B cell (primary cell): ENCODE results near the gene CD164. TPM values are rescaled to one million over a fixed set of nuclear protein-coding genes. Genes with fewer than 3 reads are reported as not detected.
A peak's percentile ranks its signal among the peaks of the same experiment; 100 is the strongest.

Experiments
- ATAC-seq: fragments of 200-7000 bp; cut with Tn5 transposase; one replicate; pipeline ENCODE4 v1.10.0; 2021; ENCODE audit warnings: low read depth, mild to moderate bottlenecking, moderate number of reproducible peaks, moderate library complexity
- CTCF ChIA-PET: fragments of 350-600 bp; sonication (Branson Sonifier 250); formaldehyde crosslinking; loops from one replicate; lab custom pipeline; 2021; ENCODE audit warnings: antibody characterized with exemption, inconsistent platforms; lab: Charles Lee
- POLR2A ChIA-PET: fragments of 350-600 bp; sonication (Branson Sonifier 250); formaldehyde crosslinking; loops from one replicate; lab custom pipeline; 2021; ENCODE audit warnings: antibody characterized with exemption; lab: Charles Lee
- DNase-seq: peaks from one replicate; pipeline ENCODE4 v3.0.0; 2013
- H2AFZ ChIP-seq: 2 replicates; pipeline ENCODE4 v1.6.1; 2012; ENCODE audit warnings: mild to moderate bottlenecking, low read depth, low read length; ENCODE audit not compliant: insufficient read depth, poor library complexity, severe bottlenecking
- H3K27ac ChIP-seq, 2 donors: 1 replicate in 1 of 2; 2 replicates in 1 of 2; pipeline ENCODE4 v1.5.1; 2012 to 2013; ENCODE audit warnings: low read length in 2 of 2, mild to moderate bottlenecking in 2 of 2, moderate library complexity in 1 of 2
- H3K27me3 ChIP-seq, 4 experiments: fragments of 200-600 bp in 1 of 4; sonication (generic) in 1 of 4; replicated peaks in 1 of 4; 1 replicate in 2 of 4; 2 replicates in 2 of 4; pipeline versions ENCODE4 v1.6.1 to v1.7.0; 2013 to 2016; ENCODE audit warnings: low read length in 3 of 4, mild to moderate bottlenecking in 2 of 4, mixed read lengths in 1 of 4, moderate library complexity in 1 of 4; ENCODE audit not compliant: insufficient read depth in 4 of 4, control insufficient read depth in 3 of 4; ENCODE audit errors: control extremely low read depth in 1 of 4
- H3K36me3 ChIP-seq, 2 experiments: replicated peaks in 1 of 2; 1 replicate in 1 of 2; 2 replicates in 1 of 2; pipeline versions ENCODE4 v1.6.1 to v1.7.1; 2013; ENCODE audit warnings: low read length in 1 of 2; ENCODE audit not compliant: insufficient read depth in 2 of 2, control insufficient read depth in 1 of 2; ENCODE audit errors: control extremely low read depth in 1 of 2, extremely low read depth in 1 of 2
- H3K4me1 ChIP-seq, 2 donors: fragments of 200-600 bp in 1 of 2; sonication (generic) in 1 of 2; 1 replicate in 1 of 2; 2 replicates in 1 of 2; pipeline versions ENCODE4 v1.5.1 to v1.6.1; 2013 to 2017; ENCODE audit warnings: low read length in 2 of 2; ENCODE audit not compliant: control insufficient read depth in 2 of 2, insufficient read depth in 2 of 2
- H3K4me2 ChIP-seq: replicated peaks from 2 replicates; pipeline ENCODE3; 2012; ENCODE audit warnings: mild to moderate bottlenecking, low read depth, low read length; ENCODE audit not compliant: poor library complexity, severe bottlenecking
- H3K4me3 ChIP-seq, 5 experiments: fragments of 200-600 bp in 1 of 5; sonication (generic) in 1 of 5; 1 replicate in 3 of 5; 2 replicates in 2 of 5; pipeline versions ENCODE4 v1.5.1 to v1.7.0; 2011 to 2016; ENCODE audit warnings: low read length in 4 of 5, mild to moderate bottlenecking in 4 of 5, low read depth in 2 of 5, control low read depth in 1 of 5, moderate library complexity in 1 of 5; ENCODE audit not compliant: insufficient read depth in 1 of 5; ENCODE audit errors: control extremely low read depth in 1 of 5, extremely low read depth in 1 of 5
- H3K79me2 ChIP-seq: fragments of 200-600 bp; sonication (generic); one replicate; pipeline ENCODE4 v1.6.0; 2016; ENCODE audit warnings: low read length; ENCODE audit not compliant: control insufficient read depth, insufficient read depth
- H3K9ac ChIP-seq: fragments of 200-600 bp; sonication (generic); 2 replicates; pipeline ENCODE4 v1.6.1; 2017; ENCODE audit warnings: mild to moderate bottlenecking, low read length, moderate library complexity
- H3K9me3 ChIP-seq, 3 donors: one replicate each; pipeline versions ENCODE4 v1.6.1 to v1.7.1; 2013; ENCODE audit warnings: low read length in 2 of 3; ENCODE audit not compliant: control insufficient read depth in 2 of 3, insufficient read depth in 1 of 3; ENCODE audit errors: control extremely low read depth in 1 of 3
- H4K20me1 ChIP-seq: 2 replicates; pipeline ENCODE4 v1.6.0; 2012; ENCODE audit warnings: mild to moderate bottlenecking, low read length; ENCODE audit not compliant: insufficient read depth, control insufficient read depth, poor library complexity, severe bottlenecking
- H3K27ac Mint-ChIP-seq: one replicate; pipeline ENCODE4 v1.8.0; 2021; ENCODE audit warnings: mixed read lengths
- H3K27me3 Mint-ChIP-seq: one replicate; pipeline ENCODE4 v1.8.0; 2021; ENCODE audit warnings: mixed read lengths
- H3K4me1 Mint-ChIP-seq: one replicate; pipeline ENCODE4 v1.8.0; 2021; ENCODE audit warnings: mixed read lengths
- H3K4me3 Mint-ChIP-seq: one replicate; pipeline ENCODE4 v1.8.0; 2021; ENCODE audit warnings: mixed read lengths
- H3K9me3 Mint-ChIP-seq: one replicate; pipeline ENCODE4 v1.8.0; 2022; ENCODE audit warnings: mixed read lengths; ENCODE audit not compliant: insufficient read depth
- EZH2 ChIP-seq: IDR thresholded peaks from 2 replicates; pipeline ENCODE4 v1.6.1; 2012; ENCODE audit warnings: borderline replicate concordance, low read depth, mild to moderate bottlenecking, moderate library complexity, low read length; ENCODE audit not compliant: insufficient read depth, poor library complexity, severe bottlenecking
- WGBS: methylation state at CpG from one replicate; pipeline ENCODE4 v1.1.5; 2013; ENCODE audit warnings: missing lambda C conversion rate; ENCODE audit not compliant: insufficient coverage; 5-methylcytosine and 5-hydroxymethylcytosine counted together
- intact Hi-C: fragments of 100-400 bp; cut with micrococcal nuclease; formaldehyde crosslinking; loops from one replicate; pipeline ENCODE4 v1.10.0; 2022
- polyA plus RNA-seq: library from polyadenylated mRNA; depleted of rRNA; stranded (reverse); fragments of >200 nt; gene quantifications from 2 replicates; pipeline ENCODE4 v1.2.3, GENCODE V29; 2012
- total RNA-seq, 2 donors: library from RNA; stranded (reverse); fragments of 120-200 nt in 1 of 2; gene quantifications; 1 replicate in 1 of 2; 2 replicates in 1 of 2; pipeline versions ENCODE4 v1.2.3 to v1.2.4, GENCODE V29; 2013 to 2022
- TF ChIP-seq, protein P1 (sequence below): fragments of 200-600 bp; IDR thresholded peaks from one replicate; pipeline ENCODE4 v1.8.0; 2022; ENCODE audit warnings: antibody characterized with exemption, mild to moderate bottlenecking

CD164 gene
- total and polyA plus RNA-seq, 2 donors (not counting 1 experiment from before 2014, with no cell fraction given), result 63.4 to 184 TPM

GRCh38 chr6:109381061-109381746 lies 1.1 kb downstream of the CD164 start:
- POLR2A ChIA-PET, result interaction anchor here (0.8 to 2.7 kb wide), 5 partner anchors 59 to 287 kb away, joined by 4 to 34 read pairs (median 12); partner anchors contain the start of genes MICAL1, PPIL6, SESN1 and SMPD2
- peak overlapping the region; percentile 92 for H3K27ac Mint-ChIP-seq
- WGBS, result 0% methylated on average over 12 of the region's 25 CpGs
- CTCF ChIA-PET, result interaction anchor here (4.9 to 7.1 kb wide), 2 partner anchors 58 to 194 kb away, joined by 29 to 124 read pairs; partner anchors contain the start of genes PPIL6 and SMPD2
- Histone ChIP-seq H3K4me3 (peak overlapping the region; percentile 87 to 99 (median 94)), H3K9me3 (no peaks in the 10 kb centered on the region), H3K79me2 (peaks cover 61% of the 10 kb centered on the region), H2AFZ (peak overlapping the region; percentile 86), H3K4me1 (peaks cover 42 to 44% of the 10 kb centered on the region in 2 donors), H4K20me1 (peaks cover 49% of the 10 kb centered on the region), H3K4me2 (peak overlapping the region; percentile 82), H3K27me3 (no peaks in the 10 kb centered on the region), H3K27ac (peak overlapping the region; percentile 94 to 97), H3K36me3 (peaks cover 6 to 29% of the 10 kb centered on the region in 2 experiments), H3K9ac (peak overlapping the region; percentile 96)
- ATAC-seq (peak; percentile 0), DNase-seq (peak; percentile 80)
- intact Hi-C loops, result loop anchor here (5.0 kb wide), 4 partner anchors 374 to 1601 kb away; partner anchors contain the start of gene RPF2
- H3K27me3 Mint-ChIP-seq, result no peaks in the 10 kb centered on the region
- no peaks in the 10 kb centered on the region for H3K9me3 Mint-ChIP-seq
- TF ChIP-seq, protein P1, sequence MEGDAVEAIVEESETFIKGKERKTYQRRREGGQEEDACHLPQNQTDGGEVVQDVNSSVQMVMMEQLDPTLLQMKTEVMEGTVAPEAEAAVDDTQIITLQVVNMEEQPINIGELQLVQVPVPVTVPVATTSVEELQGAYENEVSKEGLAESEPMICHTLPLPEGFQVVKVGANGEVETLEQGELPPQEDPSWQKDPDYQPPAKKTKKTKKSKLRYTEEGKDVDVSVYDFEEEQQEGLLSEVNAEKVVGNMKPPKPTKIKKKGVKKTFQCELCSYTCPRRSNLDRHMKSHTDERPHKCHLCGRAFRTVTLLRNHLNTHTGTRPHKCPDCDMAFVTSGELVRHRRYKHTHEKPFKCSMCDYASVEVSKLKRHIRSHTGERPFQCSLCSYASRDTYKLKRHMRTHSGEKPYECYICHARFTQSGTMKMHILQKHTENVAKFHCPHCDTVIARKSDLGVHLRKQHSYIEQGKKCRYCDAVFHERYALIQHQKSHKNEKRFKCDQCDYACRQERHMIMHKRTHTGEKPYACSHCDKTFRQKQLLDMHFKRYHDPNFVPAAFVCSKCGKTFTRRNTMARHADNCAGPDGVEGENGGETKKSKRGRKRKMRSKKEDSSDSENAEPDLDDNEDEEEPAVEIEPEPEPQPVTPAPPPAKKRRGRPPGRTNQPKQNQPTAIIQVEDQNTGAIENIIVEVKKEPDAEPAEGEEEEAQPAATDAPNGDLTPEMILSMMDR, result no peak
- TF ChIP-seq EZH2, result no peak
- peaks cover 51% of the 10 kb centered on the region for H3K4me1 Mint-ChIP-seq
- peak overlapping the region; percentile 94 for H3K4me3 Mint-ChIP-seq

GRCh38 chr6:109379711-109380110 lies 2.6 kb downstream of the CD164 start:
- Histone ChIP-seq H3K9me3 (no peaks in the 10 kb centered on the region), H3K27ac (peak overlapping the region; percentile 32 to 94), H3K9ac (peak overlapping the region; percentile 96), H3K4me3 (peak overlapping the region in 4 of 5 experiments; percentile 14 to 98 (median 92)), H4K20me1 (peaks cover 63% of the 10 kb centered on the region), H2AFZ (no peak overlapping the region), H3K4me1 (peaks cover 41% of the 10 kb centered on the region in 2 donors), H3K4me2 (peak overlapping the region; percentile 82), H3K27me3 (no peaks in the 10 kb centered on the region), H3K36me3 (peaks cover 6 to 44% of the 10 kb centered on the region in 2 experiments), H3K79me2 (peaks cover 73% of the 10 kb centered on the region)
- TF ChIP-seq, protein P1, result no peak
- TF ChIP-seq EZH2, result no peak
- H3K4me3 Mint-ChIP-seq, result peak overlapping the region; percentile 94
- H3K9me3 Mint-ChIP-seq, result no peaks in the 10 kb centered on the region
- intact Hi-C loops, result loop anchor here (5.0 kb wide), 4 partner anchors 372 to 1603 kb away; partner anchors contain the start of gene RPF2
- ChIA-PET CTCF (interaction anchor here (0.7 kb wide), 1 partner anchor 191 kb away, joined by 3 read pairs; no protein-coding TSS in a partner anchor), POLR2A (no interaction called here)
- peak overlapping the region; percentile 64 for H3K27ac Mint-ChIP-seq
- 0% methylated on average over 1 of the region's 2 CpGs for WGBS
- no peak for ATAC-seq
- DNase-seq, result no peak
- no peaks in the 10 kb centered on the region for H3K27me3 Mint-ChIP-seq
- peaks cover 55% of the 10 kb centered on the region for H3K4me1 Mint-ChIP-seq
